GM03348 (cell line): ENCODE measurements around the gene CINP.
"Not testable (repeated sequence)": the region's sequence is repeated elsewhere in the genome, so short reads cannot be mapped to it uniquely, and the experiment has no call there.

Source experiments
- DNase-seq: peaks from one replicate; pipeline ENCODE4 v3.0.0; 2012; ENCODE audit warnings: low spot score

The CINP gene

GRCh38 chr14:102320033-102320660 is 42.5 kb downstream of the CINP start:
- DNase-seq = peak; percentile 62

GRCh38 chr14:102319351-102320032 is 43.2 kb downstream of the CINP start, which contains the start of gene ZNF839:
Gene ZNF839, plus strand, starts transcription at chr14:102319746. Its CDS starts 20 bp downstream, at chr14:102319766.
- peak; percentile 95 for DNase-seq

GRCh38 chr14:102318781-102319276 is 43.9 kb downstream of the CINP start:
- no peak for DNase-seq

- no peak for DNase-seq
These were observed 45.0 kb downstream of the CINP start for GRCh38 chr14:102317564-102318248.

GRCh38 chr14:102316743-102317563 is 45.7 kb downstream of the CINP start:
- DNase-seq = peak; percentile 95

- DNase-seq = no peak
These were observed 46.4 kb downstream of the CINP start for GRCh38 chr14:102316338-102316742.

GRCh38 chr14:102315121-102315520 is 47.6 kb downstream of the CINP start:
- DNase-seq = no peak

- peak; percentile 91 for DNase-seq
These were observed 48.3 kb downstream of the CINP start for GRCh38 chr14:102314242-102315011.

- DNase-seq = peak; percentile 99
These were observed 57.8 kb downstream of the CINP start, which contains the start of gene MOK for GRCh38 chr14:102304611-102305506. Gene MOK, minus strand, starts transcription at chr14:102305164. Its CDS starts 196 bp downstream, at chr14:102304968.

GRCh38 chr14:102303664-102304063 is 59.0 kb downstream of the CINP start:
- DNase-seq = no peak

- not testable (repeated sequence) for DNase-seq
These were observed 64.2 kb downstream of the CINP start for GRCh38 chr14:102298303-102299070.
